ENCODE data around the gene LRRC28. TPM values are rescaled to one million over a fixed set of nuclear protein-coding genes. Genes with fewer than 3 reads are reported as not detected.

Gene LRRC28
- polyA plus RNA-seq, 1 donor from 2014 or later = 20.4 TPM

DNA sequence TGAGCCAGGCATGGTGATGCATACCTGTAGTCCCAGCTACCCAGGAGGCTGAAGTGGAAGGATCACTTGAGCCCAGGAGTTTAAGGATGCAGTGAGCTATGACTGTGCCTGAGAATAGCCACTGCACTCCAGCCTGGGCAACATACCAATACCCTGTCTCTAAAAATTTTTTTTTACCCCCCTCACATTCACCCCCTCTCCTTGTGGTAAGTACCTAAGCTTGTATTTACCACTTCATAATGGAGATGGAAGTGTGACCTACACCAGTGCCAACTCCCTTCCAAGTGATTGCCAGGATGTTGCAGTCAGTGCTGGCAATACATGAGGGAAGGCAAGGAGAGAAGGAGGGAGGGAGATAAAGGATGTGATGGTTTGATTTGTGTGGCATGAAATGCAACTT is 84.2 kb downstream of the LRRC28 start:
- Histone ChIP-seq H3K79me2 (replicated peaks; ENCODE audit: insufficient read depth, low read length) (no peaks in the 10 kb centered on the region), H3K36me3 (ENCODE audit: insufficient read depth, low read length) (no peaks in the 10 kb centered on the region), H3K27ac (ENCODE audit: low read length) (no peak overlapping the region), H4K20me1 (ENCODE audit: insufficient read depth) (no peaks in the 10 kb centered on the region), H2AFZ (ENCODE audit: low read depth, low read length) (no peak overlapping the region), H3K9me3 (ENCODE audit: low read length) (no peaks in the 10 kb centered on the region), H3K27me3 (ENCODE audit: insufficient read depth, low read depth, low read length) (no peaks in the 10 kb centered on the region), H3K4me3 (ENCODE audit: low read length) (no peak overlapping the region), H3K4me2 (ENCODE audit: low read length) (no peak overlapping the region), H3K9ac (ENCODE audit: low read length) (no peak overlapping the region), H3K9me2 (ENCODE audit: insufficient read depth, low read length) (no peaks in the 10 kb centered on the region), H3F3A (ENCODE audit: insufficient read depth, low read length, poor library complexity, severe bottlenecking) (no peaks in the 10 kb centered on the region)
- no peak for TF ChIP-seq TAF1 (IDR thresholded peaks at IDR 0.05; ENCODE audit: low read depth)
- TF ChIP-seq, protein P1, sequence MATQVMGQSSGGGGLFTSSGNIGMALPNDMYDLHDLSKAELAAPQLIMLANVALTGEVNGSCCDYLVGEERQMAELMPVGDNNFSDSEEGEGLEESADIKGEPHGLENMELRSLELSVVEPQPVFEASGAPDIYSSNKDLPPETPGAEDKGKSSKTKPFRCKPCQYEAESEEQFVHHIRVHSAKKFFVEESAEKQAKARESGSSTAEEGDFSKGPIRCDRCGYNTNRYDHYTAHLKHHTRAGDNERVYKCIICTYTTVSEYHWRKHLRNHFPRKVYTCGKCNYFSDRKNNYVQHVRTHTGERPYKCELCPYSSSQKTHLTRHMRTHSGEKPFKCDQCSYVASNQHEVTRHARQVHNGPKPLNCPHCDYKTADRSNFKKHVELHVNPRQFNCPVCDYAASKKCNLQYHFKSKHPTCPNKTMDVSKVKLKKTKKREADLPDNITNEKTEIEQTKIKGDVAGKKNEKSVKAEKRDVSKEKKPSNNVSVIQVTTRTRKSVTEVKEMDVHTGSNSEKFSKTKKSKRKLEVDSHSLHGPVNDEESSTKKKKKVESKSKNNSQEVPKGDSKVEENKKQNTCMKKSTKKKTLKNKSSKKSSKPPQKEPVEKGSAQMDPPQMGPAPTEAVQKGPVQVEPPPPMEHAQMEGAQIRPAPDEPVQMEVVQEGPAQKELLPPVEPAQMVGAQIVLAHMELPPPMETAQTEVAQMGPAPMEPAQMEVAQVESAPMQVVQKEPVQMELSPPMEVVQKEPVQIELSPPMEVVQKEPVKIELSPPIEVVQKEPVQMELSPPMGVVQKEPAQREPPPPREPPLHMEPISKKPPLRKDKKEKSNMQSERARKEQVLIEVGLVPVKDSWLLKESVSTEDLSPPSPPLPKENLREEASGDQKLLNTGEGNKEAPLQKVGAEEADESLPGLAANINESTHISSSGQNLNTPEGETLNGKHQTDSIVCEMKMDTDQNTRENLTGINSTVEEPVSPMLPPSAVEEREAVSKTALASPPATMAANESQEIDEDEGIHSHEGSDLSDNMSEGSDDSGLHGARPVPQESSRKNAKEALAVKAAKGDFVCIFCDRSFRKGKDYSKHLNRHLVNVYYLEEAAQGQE (IDR thresholded peaks at IDR 0.05; ENCODE audit: borderline replicate concordance) = no peak
- TF ChIP-seq MXI1 (conservative IDR thresholded peaks at IDR 0.05; ENCODE audit: poor library complexity, severe bottlenecking) = no peak
- no peak for TF ChIP-seq POLR2AphosphoS5 (IDR thresholded peaks at IDR 0.05)
- TF ChIP-seq, protein P2, sequence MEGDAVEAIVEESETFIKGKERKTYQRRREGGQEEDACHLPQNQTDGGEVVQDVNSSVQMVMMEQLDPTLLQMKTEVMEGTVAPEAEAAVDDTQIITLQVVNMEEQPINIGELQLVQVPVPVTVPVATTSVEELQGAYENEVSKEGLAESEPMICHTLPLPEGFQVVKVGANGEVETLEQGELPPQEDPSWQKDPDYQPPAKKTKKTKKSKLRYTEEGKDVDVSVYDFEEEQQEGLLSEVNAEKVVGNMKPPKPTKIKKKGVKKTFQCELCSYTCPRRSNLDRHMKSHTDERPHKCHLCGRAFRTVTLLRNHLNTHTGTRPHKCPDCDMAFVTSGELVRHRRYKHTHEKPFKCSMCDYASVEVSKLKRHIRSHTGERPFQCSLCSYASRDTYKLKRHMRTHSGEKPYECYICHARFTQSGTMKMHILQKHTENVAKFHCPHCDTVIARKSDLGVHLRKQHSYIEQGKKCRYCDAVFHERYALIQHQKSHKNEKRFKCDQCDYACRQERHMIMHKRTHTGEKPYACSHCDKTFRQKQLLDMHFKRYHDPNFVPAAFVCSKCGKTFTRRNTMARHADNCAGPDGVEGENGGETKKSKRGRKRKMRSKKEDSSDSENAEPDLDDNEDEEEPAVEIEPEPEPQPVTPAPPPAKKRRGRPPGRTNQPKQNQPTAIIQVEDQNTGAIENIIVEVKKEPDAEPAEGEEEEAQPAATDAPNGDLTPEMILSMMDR (IDR thresholded peaks at IDR 0.05; ENCODE audit: poor library complexity, severe bottlenecking) = no peak
- TF ChIP-seq RAD21 (conservative IDR thresholded peaks at IDR 0.05) = no peak
- no peak for TF ChIP-seq SMC3 (conservative IDR thresholded peaks at IDR 0.05; ENCODE audit: poor library complexity)
- TF ChIP-seq EZH2 (IDR thresholded peaks at IDR 0.05; ENCODE audit: borderline replicate concordance, insufficient read depth, low read length, poor library complexity, severe bottlenecking) = no peak
- TF ChIP-seq EP300 (conservative IDR thresholded peaks at IDR 0.05; ENCODE audit: poor library complexity, severe bottlenecking) = no peak

DNA sequence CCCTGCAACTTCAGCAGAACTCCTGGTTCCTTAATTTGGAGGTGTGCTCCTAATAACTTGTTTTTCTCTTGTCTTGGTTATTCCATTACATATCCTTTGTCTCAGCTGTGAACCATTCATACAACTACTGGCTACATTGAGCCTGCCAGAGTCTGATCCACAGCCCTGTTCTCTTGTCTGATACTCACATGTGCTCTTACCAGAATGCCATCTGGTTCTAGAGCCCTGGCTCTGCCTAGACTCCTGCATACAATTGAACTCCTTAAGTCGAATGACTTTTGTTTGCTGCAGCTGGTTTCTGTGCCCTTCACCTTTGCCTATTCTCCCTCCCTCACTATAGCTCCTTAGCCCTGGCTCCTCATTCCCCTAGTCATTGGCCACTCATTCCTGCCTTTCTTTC is 85.5 kb downstream of the LRRC28 start:
- TF ChIP-seq EP300 (conservative IDR thresholded peaks at IDR 0.05; ENCODE audit: poor library complexity, severe bottlenecking) = no peak
- TF ChIP-seq TAF1 (IDR thresholded peaks at IDR 0.05; ENCODE audit: low read depth) = no peak
- TF ChIP-seq RAD21 (conservative IDR thresholded peaks at IDR 0.05) = no peak
- no peak for TF ChIP-seq SMC3 (conservative IDR thresholded peaks at IDR 0.05; ENCODE audit: poor library complexity)
- no peak for TF ChIP-seq EZH2 (IDR thresholded peaks at IDR 0.05; ENCODE audit: borderline replicate concordance, insufficient read depth, low read length, poor library complexity, severe bottlenecking)
- no peak for TF ChIP-seq MXI1 (conservative IDR thresholded peaks at IDR 0.05; ENCODE audit: poor library complexity, severe bottlenecking)
- TF ChIP-seq, protein P2 (IDR thresholded peaks at IDR 0.05; ENCODE audit: poor library complexity, severe bottlenecking) = no peak
- TF ChIP-seq, protein P1 (IDR thresholded peaks at IDR 0.05; ENCODE audit: borderline replicate concordance) = no peak
- TF ChIP-seq POLR2AphosphoS5 (IDR thresholded peaks at IDR 0.05) = no peak
- Histone ChIP-seq H3K9me2 (ENCODE audit: insufficient read depth, low read length) (no peaks in the 10 kb centered on the region), H2AFZ (ENCODE audit: low read depth, low read length) (no peak overlapping the region), H3K9me3 (ENCODE audit: low read length) (no peaks in the 10 kb centered on the region), H3K27ac (ENCODE audit: low read length) (no peak overlapping the region), H3K79me2 (replicated peaks; ENCODE audit: insufficient read depth, low read length) (no peaks in the 10 kb centered on the region), H3K27me3 (ENCODE audit: insufficient read depth, low read depth, low read length) (no peaks in the 10 kb centered on the region), H3K36me3 (ENCODE audit: insufficient read depth, low read length) (no peaks in the 10 kb centered on the region), H3F3A (ENCODE audit: insufficient read depth, low read length, poor library complexity, severe bottlenecking) (no peaks in the 10 kb centered on the region), H3K4me3 (ENCODE audit: low read length) (no peak overlapping the region), H3K4me2 (ENCODE audit: low read length) (no peak overlapping the region), H4K20me1 (ENCODE audit: insufficient read depth) (no peaks in the 10 kb centered on the region), H3K9ac (ENCODE audit: low read length) (no peak overlapping the region)

Measured in neural cell (in vitro differentiated cells).